ENCODE measurements around the gene ABCA2. TPM values are rescaled to one million over a fixed set of nuclear protein-coding genes. Genes with fewer than 3 reads are reported as not detected.

ABCA2 gene
- total RNA-seq, 4 donors from 2014 or later, result 14.1 to 20.0 (median 16.7) TPM

- peak; percentile 39 to 68 for DNase-seq
- in situ Hi-C loops (cut with MboI; ENCODE audit: low sequenced_read_pairs in 4 of 4), result no loop called here
- TF ChIP-seq POLR2A (IDR thresholded peaks at IDR 0.05) (no peak), CTCF (IDR thresholded peaks at IDR 0.05 in 4 of 5, conservative IDR thresholded peaks at IDR 0.05 in 1 of 5) (peak; percentile 50 to 83 (median 76))
- Histone ChIP-seq H3K36me3 (no peaks in the 10 kb centered on the region), H3K27me3 (peaks cover 0 to 11% (median 5%) of the 10 kb centered on the region in 3 donors), H3K9me3 (no peaks in the 10 kb centered on the region), H3K27ac (no peak overlapping the region), H3K4me3 (no peak overlapping the region), H3K4me1 (peaks cover 9 to 15% of the 10 kb centered on the region in 2 donors)
- ATAC-seq, result peak in 1 of 2 donors; percentile 59
- intact Hi-C loops (cut with DNase I; ENCODE audit: low total_unique reads), result loop anchor here (2.0 kb wide), 1 partner anchor 21 kb away; the partner anchor contains the start of gene NPDC1
These were observed 40.0 kb upstream of the ABCA2 start for GRCh38 chr9:137067860-137068538.

GRCh38 chr9:137066096-137066861 is 38.2 kb upstream of the ABCA2 start:
- Histone ChIP-seq H3K4me1 (peaks cover 7 to 14% of the 10 kb centered on the region in 2 donors), H3K36me3 (no peaks in the 10 kb centered on the region), H3K27ac (no peak overlapping the region), H3K9me3 (no peaks in the 10 kb centered on the region), H3K4me3 (no peak overlapping the region), H3K27me3 (peaks cover 0 to 11% (median 5%) of the 10 kb centered on the region in 3 donors)
- intact Hi-C loops (cut with DNase I; ENCODE audit: low total_unique reads), result loop anchor here (2.0 kb wide), 1 partner anchor 19 kb away; the partner anchor contains the start of gene NPDC1
- no peak for TF ChIP-seq CTCF (IDR thresholded peaks at IDR 0.05 in 4 of 5, conservative IDR thresholded peaks at IDR 0.05 in 1 of 5)
- no peak for TF ChIP-seq POLR2A (IDR thresholded peaks at IDR 0.05)
- ATAC-seq (no peak), DNase-seq (no peak)
- in situ Hi-C loops (cut with MboI; ENCODE audit: low sequenced_read_pairs in 4 of 4), result no loop called here

GRCh38 chr9:137065336-137065967 is 37.4 kb upstream of the ABCA2 start:
- no peak for ATAC-seq
- intact Hi-C loops (cut with DNase I; ENCODE audit: low total_unique reads), result no loop called here

GRCh38 chr9:137064880-137065164 is 36.8 kb upstream of the ABCA2 start:
- H3K4me3 ChIP-seq, result no peak overlapping the region
- in situ Hi-C loops (cut with MboI; ENCODE audit: low sequenced_read_pairs in 4 of 4) (no loop called here), intact Hi-C loops (cut with DNase I; ENCODE audit: low total_unique reads) (no loop called here)
- H3K4me1 ChIP-seq, result peaks cover 0 to 7% of the 10 kb centered on the region in 2 donors
- H3K36me3 ChIP-seq, result no peaks in the 10 kb centered on the region
- ATAC-seq (no peak), DNase-seq (no peak)
- peaks cover 0 to 11% (median 5%) of the 10 kb centered on the region in 3 donors for H3K27me3 ChIP-seq
- H3K9me3 ChIP-seq, result no peaks in the 10 kb centered on the region
- TF ChIP-seq POLR2A (IDR thresholded peaks at IDR 0.05) (no peak), CTCF (IDR thresholded peaks at IDR 0.05 in 4 of 5, conservative IDR thresholded peaks at IDR 0.05 in 1 of 5) (no peak)
- H3K27ac ChIP-seq, result no peak overlapping the region

More at GRCh38 chr9:137065336-137065967, 37.4 kb upstream of the ABCA2 start:
- H3K4me3 ChIP-seq, result no peak overlapping the region
- H3K9me3 ChIP-seq, result no peaks in the 10 kb centered on the region
- in situ Hi-C loops (cut with MboI; ENCODE audit: low sequenced_read_pairs in 4 of 4), result no loop called here
- peaks cover 0 to 7% of the 10 kb centered on the region in 2 donors for H3K4me1 ChIP-seq
- TF ChIP-seq CTCF (IDR thresholded peaks at IDR 0.05 in 4 of 5, conservative IDR thresholded peaks at IDR 0.05 in 1 of 5) (no peak), POLR2A (IDR thresholded peaks at IDR 0.05) (no peak)
- no peaks in the 10 kb centered on the region for H3K36me3 ChIP-seq
- H3K27ac ChIP-seq, result no peak overlapping the region
- no peak for DNase-seq
- peaks cover 0 to 11% (median 5%) of the 10 kb centered on the region in 3 donors for H3K27me3 ChIP-seq
